Panc1 (cell line): ENCODE measurements around the gene OR4F17. TPM values are rescaled to one million over a fixed set of nuclear protein-coding genes. Genes with fewer than 3 reads are reported as not detected.
"Not testable (repeated sequence)": the region's sequence is repeated elsewhere in the genome, so short reads cannot be mapped to it uniquely, and the experiment has no call there.

Source experiments
- ATAC-seq: fragments of 200-7000 bp; cut with Tn5 transposase; 2 replicates; pipeline ENCODE4 v1.9.1; 2020; ENCODE audit warnings: mild to moderate bottlenecking, moderate library complexity
- Bru-seq: library from RNA; stranded (reverse); fragments of 400-500 nt; gene quantifications from one replicate; lab custom pipeline; 2021; lab: Mats Ljungman, UMichigan
- BruChase-seq, 2 experiments: library from RNA; stranded (reverse); fragments of 400-500 nt; gene quantifications; one replicate each; lab custom pipeline; 2021; lab: Mats Ljungman, UMichigan
- BruUV-seq: library from RNA; stranded (reverse); fragments of 400-500 nt; replicated peaks from 2 replicates; lab custom pipeline; 2021; lab: Mats Ljungman, UMichigan
- CTCF ChIA-PET: fragments of 300-600 bp; sonication (Branson Sonifier 250); formaldehyde crosslinking; loops from one replicate; lab custom pipeline; 2022; ENCODE audit warnings: antibody characterized with exemption; lab: Charles Lee
- POLR2A ChIA-PET: fragments of 300-600 bp; sonication (Branson Sonifier 250); formaldehyde crosslinking; loops from one replicate; lab custom pipeline; 2022; ENCODE audit warnings: antibody characterized with exemption; lab: Charles Lee
- DNase-seq: peaks from one replicate; pipeline ENCODE4 v3.0.0-alpha.2; 2010; ENCODE audit warnings: low read depth, low spot score
- H3K27ac ChIP-seq: 2 replicates; pipeline ENCODE4 v1.5.1; 2011; ENCODE audit warnings: mild to moderate bottlenecking, low read length, inconsistent platforms
- H3K27me3 ChIP-seq: fragments of 200-500 bp; sonication (Bioruptor generic); 2 replicates; pipeline ENCODE4 v1.6.0; 2014; ENCODE audit warnings: low read length, inconsistent platforms; ENCODE audit not compliant: control insufficient read depth, insufficient read depth
- H3K36me3 ChIP-seq: fragments of 200-500 bp; sonication (Bioruptor generic); 2 replicates; pipeline ENCODE4 v1.5.1; 2014; ENCODE audit warnings: inconsistent platforms, mild to moderate bottlenecking, low read length, moderate library complexity; ENCODE audit not compliant: control insufficient read depth, insufficient read depth
- H3K4me1 ChIP-seq: 2 replicates; pipeline ENCODE4 v1.5.1; 2011; ENCODE audit warnings: inconsistent platforms, mild to moderate bottlenecking, low read length, moderate library complexity; ENCODE audit not compliant: control insufficient read depth, insufficient read depth
- H3K4me3 ChIP-seq, 2 experiments: 2 replicates each; pipeline ENCODE4 v1.5.1; 2011 to 2012; ENCODE audit warnings: low read depth in 2 of 2, low read length in 2 of 2, mild to moderate bottlenecking in 2 of 2, inconsistent platforms in 1 of 2, moderate library complexity in 1 of 2
- H3K9me3 ChIP-seq: fragments of 200-500 bp; sonication (Bioruptor generic); 2 replicates; pipeline ENCODE4 v1.5.1; 2014; ENCODE audit warnings: low read depth, mild to moderate bottlenecking, inconsistent platforms, low read length, moderate library complexity; ENCODE audit not compliant: control insufficient read depth, insufficient read depth
- in situ Hi-C: cut with HindIII; loops from 2 replicates; pipeline ENCODE4 v1.10.0; 2016; ENCODE audit warnings: low sequenced_read_pairs, low pct_unique_long_range_greater_than_20kb
- intact Hi-C: fragments of 100-400 bp; cut with micrococcal nuclease; formaldehyde crosslinking; loops from one replicate; pipeline ENCODE4 v1.10.0; 2022; ENCODE audit not compliant: unreplicated experiment
- long read RNA-seq: library from polyadenylated mRNA; unstranded; transcript quantifications from one replicate; pipeline ENCODE4 v2.0.0, GENCODE V29; 2021; ENCODE audit not compliant: unreplicated experiment
- polyA plus RNA-seq: library from polyadenylated mRNA; unstranded; fragments of >200 nt; gene quantifications from one replicate; pipeline ENCODE4 v1.2.1, GENCODE V29; 2012; ENCODE audit warnings: missing spikeins; ENCODE audit not compliant: insufficient read length
- total RNA-seq: library from RNA; stranded (reverse); gene quantifications from one replicate; pipeline ENCODE4 v1.2.1, GENCODE V29; 2021; ENCODE audit not compliant: unreplicated experiment

OR4F17 gene, protein sequence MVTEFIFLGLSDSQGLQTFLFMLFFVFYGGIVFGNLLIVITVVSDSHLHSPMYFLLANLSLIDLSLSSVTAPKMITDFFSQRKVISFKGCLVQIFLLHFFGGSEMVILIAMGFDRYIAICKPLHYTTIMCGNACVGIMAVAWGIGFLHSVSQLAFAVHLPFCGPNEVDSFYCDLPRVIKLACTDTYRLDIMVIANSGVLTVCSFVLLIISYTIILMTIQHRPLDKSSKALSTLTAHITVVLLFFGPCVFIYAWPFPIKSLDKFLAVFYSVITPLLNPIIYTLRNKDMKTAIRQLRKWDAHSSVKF
- total RNA-seq (not detected), Bru-seq, nascent RNA (not detected), BruChase-seq, experiment 1, labeled RNA remaining after a 2-hour chase (not detected), BruChase-seq, experiment 2, labeled RNA remaining after a 6-hour chase (not detected)
- not detected for polyA plus RNA-seq
- long read RNA-seq: 0 reads

DNA sequence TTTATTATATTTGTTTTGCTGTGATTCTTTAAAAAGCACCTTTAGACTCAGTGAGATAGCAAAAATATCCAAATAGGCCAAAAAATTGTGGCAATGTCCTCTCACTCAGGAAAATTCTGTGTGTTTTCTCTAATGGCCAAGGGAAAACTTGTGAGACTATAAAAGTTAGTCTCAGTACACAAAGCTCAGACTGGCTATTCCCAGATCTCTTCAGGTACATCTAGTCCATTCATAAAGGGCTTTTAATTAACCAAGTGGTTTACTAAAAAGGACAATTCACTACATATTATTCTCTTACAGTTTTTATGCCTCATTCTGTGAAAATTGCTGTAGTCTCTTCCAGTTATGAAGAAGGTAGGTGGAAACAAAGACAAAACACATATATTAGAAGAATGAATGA lies at the start of gene OR4F17:
OR4F17 (plus strand) TSS at position 301 of the 400 bp plus-strand sequence. CDS start 3,575 bp downstream, outside the sequence.
- ATAC-seq, H3K9me3 ChIP-seq, in situ Hi-C loops, H3K27me3 ChIP-seq, POLR2A ChIA-PET, H3K36me3 ChIP-seq, BruUV-seq, H3K4me1 ChIP-seq, DNase-seq, CTCF ChIA-PET, H3K27ac ChIP-seq, H3K4me3 ChIP-seq, intact Hi-C loops: not testable (repeated sequence)

DNA sequence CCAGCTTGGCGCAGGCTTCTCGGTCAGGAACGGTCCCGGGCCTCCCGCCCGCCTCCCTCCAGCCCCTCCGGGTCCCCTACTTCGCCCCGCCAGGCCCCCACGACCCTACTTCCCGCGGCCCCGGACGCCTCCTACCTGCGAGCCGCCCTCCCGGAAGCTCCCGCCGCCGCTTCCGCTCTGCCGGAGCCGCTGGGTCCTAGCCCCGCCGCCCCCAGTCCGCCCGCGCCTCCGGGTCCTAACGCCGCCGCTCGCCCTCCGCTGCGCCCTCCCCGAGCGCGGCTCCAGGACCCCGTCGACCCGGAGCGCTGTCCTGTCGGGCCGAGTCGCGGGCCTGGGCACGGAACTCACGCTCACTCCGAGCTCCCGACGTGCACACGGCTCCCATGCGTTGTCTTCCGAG lies 36.1 kb upstream of the OR4F17 start:
- DNase-seq, intact Hi-C loops, H3K9me3 ChIP-seq, ATAC-seq, CTCF ChIA-PET, H3K4me1 ChIP-seq, H3K27me3 ChIP-seq, H3K36me3 ChIP-seq, POLR2A ChIA-PET, H3K4me3 ChIP-seq, H3K27ac ChIP-seq, in situ Hi-C loops, BruUV-seq: not testable (repeated sequence)

DNA sequence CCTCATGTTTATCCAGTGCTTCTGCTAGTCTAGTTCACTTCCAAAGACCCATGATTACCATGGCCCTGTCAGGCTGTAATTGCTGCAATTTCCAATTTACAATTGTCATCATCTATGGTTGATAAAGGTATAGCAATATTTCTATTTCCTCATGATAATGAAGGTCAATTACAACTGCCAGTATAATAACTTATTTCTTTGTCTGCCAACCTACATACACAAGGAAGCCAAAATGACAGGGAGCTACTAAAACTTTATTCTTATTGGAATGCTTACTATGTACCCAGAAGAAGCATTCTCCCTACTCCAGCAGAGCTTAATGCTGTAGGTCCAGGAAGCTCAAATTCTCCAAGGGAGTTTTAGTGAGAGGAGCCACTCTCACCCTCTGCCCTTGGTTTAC lies 24.0 kb upstream of the OR4F17 start:
- H3K4me1 ChIP-seq, H3K4me3 ChIP-seq, intact Hi-C loops, BruUV-seq, POLR2A ChIA-PET, CTCF ChIA-PET, H3K27me3 ChIP-seq, in situ Hi-C loops, ATAC-seq, H3K27ac ChIP-seq, H3K9me3 ChIP-seq, H3K36me3 ChIP-seq, DNase-seq: not testable (repeated sequence)

DNA sequence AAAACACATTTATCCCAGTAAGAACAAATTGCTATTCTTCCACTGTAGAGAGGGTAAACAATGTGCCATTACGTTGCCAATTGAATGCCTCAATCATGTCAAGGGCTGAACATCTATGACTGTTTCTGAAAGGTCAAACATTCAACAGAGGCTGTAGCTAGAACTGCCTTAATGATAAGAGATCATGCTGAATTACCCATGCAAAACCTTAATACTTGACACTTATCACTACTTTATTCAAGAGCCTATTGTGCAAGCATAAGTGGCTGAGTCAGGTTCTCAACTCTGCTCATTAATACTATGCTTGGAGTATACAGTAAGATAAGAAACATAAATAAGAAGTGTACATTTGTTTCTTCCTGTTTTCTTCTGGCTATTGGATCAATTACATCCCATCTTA lies 23.3 kb upstream of the OR4F17 start:
- H3K9me3 ChIP-seq, H3K27me3 ChIP-seq, H3K36me3 ChIP-seq, BruUV-seq, ATAC-seq, CTCF ChIA-PET, intact Hi-C loops, in situ Hi-C loops, H3K4me1 ChIP-seq, H3K27ac ChIP-seq, DNase-seq, H3K4me3 ChIP-seq, POLR2A ChIA-PET: not testable (repeated sequence)

DNA sequence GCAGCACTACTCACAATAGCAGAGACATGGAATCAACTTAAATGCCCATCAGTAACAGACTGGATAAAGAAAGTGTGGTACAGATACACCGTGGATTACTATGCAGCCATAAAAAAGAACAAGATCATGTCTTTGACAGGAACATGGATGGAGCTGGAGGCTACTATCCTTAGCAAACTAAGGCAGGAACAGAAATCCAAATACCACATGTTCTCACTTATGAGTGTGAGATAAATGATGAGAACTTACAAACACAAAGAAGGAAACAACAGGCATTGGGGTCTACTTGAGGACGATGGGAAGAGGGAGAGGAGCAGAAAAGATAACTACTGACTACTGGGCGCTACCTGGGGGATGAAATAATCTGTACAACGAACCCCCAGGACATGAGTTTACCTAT lies 16.2 kb upstream of the OR4F17 start:
- DNase-seq, POLR2A ChIA-PET, CTCF ChIA-PET, in situ Hi-C loops, H3K4me3 ChIP-seq, H3K36me3 ChIP-seq, H3K27me3 ChIP-seq, H3K9me3 ChIP-seq, BruUV-seq, intact Hi-C loops, H3K4me1 ChIP-seq, H3K27ac ChIP-seq, ATAC-seq: not testable (repeated sequence)

DNA sequence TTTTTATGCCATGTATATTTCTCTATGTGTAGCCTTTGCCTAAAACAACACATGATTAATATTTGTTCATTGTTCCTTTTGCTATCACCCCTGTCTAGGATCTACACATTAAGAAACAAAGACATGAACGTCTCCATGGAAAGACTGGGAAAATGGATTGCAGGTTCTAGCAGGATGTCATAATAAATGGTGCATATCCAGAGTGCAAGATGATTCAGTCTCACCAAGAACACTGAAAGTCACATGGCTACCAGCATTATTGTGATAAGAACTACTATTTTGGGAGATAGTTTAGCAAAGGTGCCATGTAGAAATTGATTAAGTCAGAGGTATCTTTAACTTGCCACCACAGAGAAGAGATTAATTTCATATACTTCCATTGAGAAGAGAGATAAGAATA lies 12.1 kb upstream of the OR4F17 start:
- H3K27me3 ChIP-seq, DNase-seq, H3K4me1 ChIP-seq, in situ Hi-C loops, BruUV-seq, H3K9me3 ChIP-seq, POLR2A ChIA-PET, H3K4me3 ChIP-seq, H3K36me3 ChIP-seq, CTCF ChIA-PET, intact Hi-C loops, H3K27ac ChIP-seq, ATAC-seq: not testable (repeated sequence)

DNA sequence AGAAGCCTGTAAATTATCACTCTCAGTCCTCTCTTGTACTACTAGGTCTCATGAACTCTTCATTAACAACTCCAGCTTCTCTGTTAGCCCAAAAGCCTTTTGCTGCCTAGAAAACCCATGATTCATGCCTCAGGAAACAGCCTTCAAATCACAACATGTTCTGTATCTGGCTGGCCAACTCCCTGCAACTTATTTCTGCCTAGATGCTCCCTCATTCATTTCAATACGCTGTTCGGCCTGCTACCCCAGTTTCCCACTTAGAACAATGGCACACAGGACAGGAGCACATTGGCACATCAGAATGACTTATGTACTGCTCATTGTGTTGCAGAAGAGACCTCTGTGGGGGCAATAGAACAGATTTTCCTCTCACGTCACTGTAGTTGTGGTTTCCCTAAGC lies 9.3 kb upstream of the OR4F17 start:
- H3K9me3 ChIP-seq, POLR2A ChIA-PET, H3K27me3 ChIP-seq, in situ Hi-C loops, BruUV-seq, H3K4me1 ChIP-seq, CTCF ChIA-PET, H3K36me3 ChIP-seq, H3K27ac ChIP-seq, DNase-seq, ATAC-seq, intact Hi-C loops, H3K4me3 ChIP-seq: not testable (repeated sequence)
